Liver (tissue), 9 donors: ENCODE results near the gene RASD2. TPM values are rescaled to one million over a fixed set of nuclear protein-coding genes. Genes with fewer than 3 reads are reported as not detected.

Source experiments
- DNase-seq: peaks from one replicate; pipeline ENCODE4 v3.0.0-alpha.2; 2017; ENCODE audit warnings: low spot score
- H3K27ac ChIP-seq, 2 donors: one replicate each; pipeline ENCODE4 v1.7.0; 2013; ENCODE audit warnings: inconsistent platforms in 2 of 2, low read length in 2 of 2, control low read depth in 1 of 2, low read depth in 1 of 2, mild to moderate bottlenecking in 1 of 2
- H3K27me3 ChIP-seq, 4 donors: one replicate each; pipeline versions ENCODE4 v1.6.1 to v1.7.0; 2013; ENCODE audit warnings: low read length in 3 of 4, inconsistent platforms in 1 of 4, mild to moderate bottlenecking in 1 of 4, moderate library complexity in 1 of 4; ENCODE audit not compliant: control insufficient read depth in 4 of 4, insufficient read depth in 4 of 4
- H3K36me3 ChIP-seq, 4 donors: one replicate each; pipeline versions ENCODE4 v1.6.1 to v1.7.0; 2013; ENCODE audit warnings: low read length in 3 of 4, mild to moderate bottlenecking in 3 of 4, low read depth in 1 of 4, moderate library complexity in 1 of 4; ENCODE audit not compliant: control insufficient read depth in 4 of 4, insufficient read depth in 3 of 4
- H3K4me1 ChIP-seq, 4 donors: one replicate each; pipeline versions ENCODE4 v1.6.1 to v1.7.0; 2013; ENCODE audit warnings: low read length in 3 of 4, mild to moderate bottlenecking in 3 of 4, moderate library complexity in 1 of 4; ENCODE audit not compliant: control insufficient read depth in 4 of 4, insufficient read depth in 4 of 4
- H3K4me3 ChIP-seq, 3 donors: one replicate each; pipeline versions ENCODE4 v1.6.1 to v1.7.0; 2013; ENCODE audit warnings: low read length in 3 of 3, control low read depth in 1 of 3, low read depth in 1 of 3, mild to moderate bottlenecking in 1 of 3
- H3K9ac ChIP-seq, 2 donors: one replicate each; pipeline ENCODE4 v1.7.0; 2013; ENCODE audit warnings: low read length in 2 of 2, mild to moderate bottlenecking in 2 of 2, moderate library complexity in 2 of 2, control low read depth in 1 of 2, low read depth in 1 of 2
- H3K9me3 ChIP-seq, 4 donors: one replicate each; pipeline versions ENCODE4 v1.6.1 to v1.7.0; 2013; ENCODE audit warnings: low read length in 3 of 4; ENCODE audit not compliant: control insufficient read depth in 4 of 4
- ATF3 ChIP-seq: IDR thresholded peaks from 2 replicates; pipeline ENCODE4 v1.6.1; 2016; ENCODE audit warnings: antibody characterized with exemption
- EGR1 ChIP-seq, 2 donors: IDR thresholded peaks; 2 replicates each; pipeline ENCODE4 v1.6.1; 2016 to 2018; ENCODE audit warnings: antibody characterized with exemption in 2 of 2, low read depth in 2 of 2
- FOXA1 ChIP-seq: IDR thresholded peaks from 2 replicates; pipeline ENCODE4 v1.6.1; 2016; ENCODE audit warnings: antibody characterized with exemption
- GABPA ChIP-seq, 2 donors: IDR thresholded peaks in 1 of 2; conservative IDR thresholded peaks in 1 of 2; 2 replicates each; pipeline ENCODE4 v1.6.1; 2016; ENCODE audit warnings: antibody characterized with exemption in 2 of 2, mild to moderate bottlenecking in 1 of 2, moderate library complexity in 1 of 2
- HNF4A ChIP-seq, 2 donors: conservative IDR thresholded peaks; 2 replicates each; pipeline ENCODE4 v1.6.1; 2016; ENCODE audit warnings: antibody characterized with exemption in 2 of 2, mild to moderate bottlenecking in 2 of 2
- JUND ChIP-seq, 2 donors: IDR thresholded peaks; 2 replicates each; pipeline ENCODE4 v1.6.1; 2016; ENCODE audit warnings: antibody characterized with exemption in 2 of 2
- MAX ChIP-seq: IDR thresholded peaks from 2 replicates; pipeline ENCODE4 v1.6.1; 2016; ENCODE audit warnings: antibody characterized with exemption
- NR2F2 ChIP-seq: IDR thresholded peaks from 2 replicates; pipeline ENCODE4 v1.6.1; 2016; ENCODE audit warnings: antibody characterized with exemption
- REST ChIP-seq: IDR thresholded peaks from 2 replicates; pipeline ENCODE4 v1.6.1; 2016; ENCODE audit warnings: antibody characterized with exemption, mild to moderate bottlenecking
- SP1 ChIP-seq: IDR thresholded peaks from 2 replicates; pipeline ENCODE4 v1.6.1; 2018; ENCODE audit warnings: antibody characterized with exemption, mild to moderate bottlenecking
- YY1 ChIP-seq: IDR thresholded peaks from 2 replicates; pipeline ENCODE4 v1.6.1; 2016; ENCODE audit warnings: antibody characterized with exemption, mild to moderate bottlenecking
- ZBTB33 ChIP-seq: IDR thresholded peaks from 2 replicates; pipeline ENCODE4 v1.6.1; 2016; ENCODE audit warnings: antibody characterized with exemption
- WGBS: extraction: QIAGEN DNeasy Blood & Tissue Kit; methylation state at CpG from one replicate; pipeline ENCODE4 v1.1.7; 2013; 5-methylcytosine and 5-hydroxymethylcytosine counted together
- polyA plus RNA-seq, 2 donors: library from polyadenylated mRNA; stranded (reverse) in 1 of 2; unstranded in 1 of 2; fragments of 200-250 nt in 1 of 2; fragments of >200 nt in 1 of 2; fragmentation: Nextera tagmentation in 1 of 2; extraction: Ambion mirVana in 1 of 2; gene quantifications; one replicate each; pipeline versions ENCODE4 v1.2.1 to v1.2.3, GENCODE V29; 2013 to 2015
- total RNA-seq, 2 donors: library from RNA; depleted of rRNA; stranded (reverse); fragments of >200 nt; gene quantifications; one replicate each; pipeline ENCODE4 v1.2.3, GENCODE V29; 2014
- donor health status: healthy.
- donor health status: healthy.
- donor health status: healthy.
- donor health status: healthy.
- donor health status: healthy.

The RASD2 gene
- total and polyA plus RNA-seq, 4 donors = under 0.01 to 0.05 TPM; not detected in 2

GRCh38 chr22:35551549-35552177 lies 11.0 kb downstream of the RASD2 start:
- H3K4me3 ChIP-seq = no peak overlapping the region
- DNase-seq = no peak

DNA sequence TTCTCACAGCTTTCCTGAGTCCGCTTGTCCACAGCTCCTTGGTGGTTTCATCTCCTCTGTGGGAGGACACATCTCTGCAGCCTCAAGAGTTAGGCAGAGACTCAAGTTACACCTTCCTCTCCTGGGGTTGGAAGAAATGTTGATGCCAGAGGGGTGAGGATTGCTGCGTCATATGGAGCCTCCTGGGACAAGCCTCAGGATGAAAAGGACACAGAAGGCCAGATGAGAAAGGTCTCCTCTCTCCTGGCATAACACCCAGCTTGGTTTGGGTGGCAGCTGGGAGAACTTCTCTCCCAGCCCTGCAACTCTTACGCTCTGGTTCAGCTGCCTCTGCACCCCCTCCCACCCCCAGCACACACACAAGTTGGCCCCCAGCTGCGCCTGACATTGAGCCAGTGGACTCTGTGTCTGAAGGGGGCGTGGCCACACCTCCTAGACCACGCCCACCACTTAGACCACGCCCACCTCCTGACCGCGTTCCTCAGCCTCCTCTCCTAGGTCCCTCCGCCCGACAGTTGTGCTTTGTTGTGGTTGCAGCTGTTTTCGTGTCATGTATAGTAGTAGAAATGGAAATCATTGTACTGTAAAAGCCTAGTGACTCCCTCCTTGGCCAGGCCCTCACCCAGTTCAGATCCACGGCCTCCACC lies 11.7 kb downstream of the RASD2 start:
- Histone ChIP-seq H3K4me3 (no peak overlapping the region), H3K9ac (no peak overlapping the region), H3K4me1 (peaks cover 0 to 7% (median 0%) of the 10 kb centered on the region in 4 donors), H3K36me3 (no peaks in the 10 kb centered on the region), H3K27me3 (peaks cover 0 to 3% (median 0%) of the 10 kb centered on the region in 4 donors), H3K27ac (no peak overlapping the region), H3K9me3 (no peaks in the 10 kb centered on the region)
- WGBS = 50% methylated on average over 13 of the region's 13 CpGs
- peak; percentile 57 for DNase-seq
- TF ChIP-seq HNF4A (conservative IDR thresholded peaks at IDR 0.05) (no peak), EGR1 (IDR thresholded peaks at IDR 0.05; ENCODE audit: low read depth in 2 of 2) (no peak), SP1 (no peak), FOXA1 (no peak), YY1 (no peak), NR2F2 (no peak), ZBTB33 (no peak), REST (no peak), GABPA (IDR thresholded peaks at IDR 0.05 in 1 of 2, conservative IDR thresholded peaks at IDR 0.05 in 1 of 2) (no peak), MAX (no peak), ATF3 (no peak)

More at GRCh38 chr22:35551549-35552177, 11.0 kb downstream of the RASD2 start:
- H3K36me3 ChIP-seq = no peaks in the 10 kb centered on the region
- no peaks in the 10 kb centered on the region for H3K9me3 ChIP-seq
- 94% methylated on average over 43 of the region's 43 CpGs for WGBS
- H3K4me1 ChIP-seq = peaks cover 0 to 7% (median 0%) of the 10 kb centered on the region in 4 donors
- H3K27me3 ChIP-seq = peaks cover 0 to 3% (median 0%) of the 10 kb centered on the region in 4 donors
- no peak for TF ChIP-seq JUND (IDR thresholded peaks at IDR 0.05)
- no peak for TF ChIP-seq ATF3
- no peak for TF ChIP-seq REST
- TF ChIP-seq EGR1 (IDR thresholded peaks at IDR 0.05; ENCODE audit: low read depth in 2 of 2) = no peak
- H3K9ac ChIP-seq = no peak overlapping the region
- H3K27ac ChIP-seq = no peak overlapping the region
